Measurements from ENCODE around the gene KCNN2.

GRCh38 chr5:114360816-114361723, 800 bp upstream of the KCNN2 start:
- TF ChIP-seq, protein P1, sequence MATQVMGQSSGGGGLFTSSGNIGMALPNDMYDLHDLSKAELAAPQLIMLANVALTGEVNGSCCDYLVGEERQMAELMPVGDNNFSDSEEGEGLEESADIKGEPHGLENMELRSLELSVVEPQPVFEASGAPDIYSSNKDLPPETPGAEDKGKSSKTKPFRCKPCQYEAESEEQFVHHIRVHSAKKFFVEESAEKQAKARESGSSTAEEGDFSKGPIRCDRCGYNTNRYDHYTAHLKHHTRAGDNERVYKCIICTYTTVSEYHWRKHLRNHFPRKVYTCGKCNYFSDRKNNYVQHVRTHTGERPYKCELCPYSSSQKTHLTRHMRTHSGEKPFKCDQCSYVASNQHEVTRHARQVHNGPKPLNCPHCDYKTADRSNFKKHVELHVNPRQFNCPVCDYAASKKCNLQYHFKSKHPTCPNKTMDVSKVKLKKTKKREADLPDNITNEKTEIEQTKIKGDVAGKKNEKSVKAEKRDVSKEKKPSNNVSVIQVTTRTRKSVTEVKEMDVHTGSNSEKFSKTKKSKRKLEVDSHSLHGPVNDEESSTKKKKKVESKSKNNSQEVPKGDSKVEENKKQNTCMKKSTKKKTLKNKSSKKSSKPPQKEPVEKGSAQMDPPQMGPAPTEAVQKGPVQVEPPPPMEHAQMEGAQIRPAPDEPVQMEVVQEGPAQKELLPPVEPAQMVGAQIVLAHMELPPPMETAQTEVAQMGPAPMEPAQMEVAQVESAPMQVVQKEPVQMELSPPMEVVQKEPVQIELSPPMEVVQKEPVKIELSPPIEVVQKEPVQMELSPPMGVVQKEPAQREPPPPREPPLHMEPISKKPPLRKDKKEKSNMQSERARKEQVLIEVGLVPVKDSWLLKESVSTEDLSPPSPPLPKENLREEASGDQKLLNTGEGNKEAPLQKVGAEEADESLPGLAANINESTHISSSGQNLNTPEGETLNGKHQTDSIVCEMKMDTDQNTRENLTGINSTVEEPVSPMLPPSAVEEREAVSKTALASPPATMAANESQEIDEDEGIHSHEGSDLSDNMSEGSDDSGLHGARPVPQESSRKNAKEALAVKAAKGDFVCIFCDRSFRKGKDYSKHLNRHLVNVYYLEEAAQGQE (tag by site-specific recombination; IDR thresholded peaks at IDR 0.05): no peak
- TF ChIP-seq, protein P2, sequence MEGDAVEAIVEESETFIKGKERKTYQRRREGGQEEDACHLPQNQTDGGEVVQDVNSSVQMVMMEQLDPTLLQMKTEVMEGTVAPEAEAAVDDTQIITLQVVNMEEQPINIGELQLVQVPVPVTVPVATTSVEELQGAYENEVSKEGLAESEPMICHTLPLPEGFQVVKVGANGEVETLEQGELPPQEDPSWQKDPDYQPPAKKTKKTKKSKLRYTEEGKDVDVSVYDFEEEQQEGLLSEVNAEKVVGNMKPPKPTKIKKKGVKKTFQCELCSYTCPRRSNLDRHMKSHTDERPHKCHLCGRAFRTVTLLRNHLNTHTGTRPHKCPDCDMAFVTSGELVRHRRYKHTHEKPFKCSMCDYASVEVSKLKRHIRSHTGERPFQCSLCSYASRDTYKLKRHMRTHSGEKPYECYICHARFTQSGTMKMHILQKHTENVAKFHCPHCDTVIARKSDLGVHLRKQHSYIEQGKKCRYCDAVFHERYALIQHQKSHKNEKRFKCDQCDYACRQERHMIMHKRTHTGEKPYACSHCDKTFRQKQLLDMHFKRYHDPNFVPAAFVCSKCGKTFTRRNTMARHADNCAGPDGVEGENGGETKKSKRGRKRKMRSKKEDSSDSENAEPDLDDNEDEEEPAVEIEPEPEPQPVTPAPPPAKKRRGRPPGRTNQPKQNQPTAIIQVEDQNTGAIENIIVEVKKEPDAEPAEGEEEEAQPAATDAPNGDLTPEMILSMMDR (tag by site-specific recombination; IDR thresholded peaks at IDR 0.05): no peak
- TF ChIP-seq GLI4 (tag by site-specific recombination; IDR thresholded peaks at IDR 0.05): no peak
- no peak for TF ChIP-seq ZNF114 (tag by site-specific recombination; IDR thresholded peaks at IDR 0.05)
